PC-9 (cell line): ENCODE results near the gene FERD3L.

ENCODE experiments used
- EZH2 ChIP-seq: fragments of 200-600 bp; sonication (generic); IDR thresholded peaks from 2 replicates; pipeline ENCODE4 v1.8.0; 2017; ENCODE audit warnings: antibody characterized with exemption, low read depth
- TF ChIP-seq, protein P1 (sequence below): fragments of 200-600 bp; sonication (generic); conservative IDR thresholded peaks from 2 replicates; pipeline ENCODE4 v1.6.1; 2017; ENCODE audit warnings: mixed run types, antibody characterized with exemption, mild to moderate bottlenecking, moderate library complexity

DNA sequence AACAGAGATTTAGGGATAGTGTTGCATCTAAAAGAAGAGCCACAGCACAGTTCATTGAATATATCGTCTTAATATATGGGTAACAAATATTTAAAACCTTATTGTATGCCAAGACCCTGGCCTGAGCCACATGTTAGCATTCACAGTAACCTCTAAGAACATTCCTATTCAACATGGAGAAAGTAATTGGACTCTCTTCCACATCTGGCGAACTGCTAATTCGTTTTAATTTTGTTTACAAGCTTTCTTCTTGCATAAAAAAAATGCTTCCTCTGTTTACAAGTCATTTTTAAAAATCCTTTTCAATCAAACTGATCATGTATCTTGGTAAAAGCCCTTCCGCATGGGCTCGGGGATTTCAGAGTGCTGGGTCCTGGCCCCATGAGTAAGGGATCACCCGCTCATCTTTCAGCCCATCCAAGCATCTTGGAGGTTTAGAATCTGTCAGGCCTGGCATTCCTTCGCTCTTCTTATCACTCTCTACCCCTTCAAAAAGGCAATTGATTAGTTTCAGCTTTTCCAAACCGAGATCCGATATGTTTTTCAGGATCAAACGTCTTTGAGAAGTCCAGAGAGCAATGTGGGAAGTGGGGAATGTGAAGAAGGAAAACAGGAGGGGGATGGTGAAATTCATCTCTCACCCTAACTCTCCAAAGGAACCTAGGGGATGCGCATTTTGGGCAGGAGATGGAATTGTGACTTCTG lies 35.0 kb downstream of the FERD3L start:
- TF ChIP-seq, protein P1, sequence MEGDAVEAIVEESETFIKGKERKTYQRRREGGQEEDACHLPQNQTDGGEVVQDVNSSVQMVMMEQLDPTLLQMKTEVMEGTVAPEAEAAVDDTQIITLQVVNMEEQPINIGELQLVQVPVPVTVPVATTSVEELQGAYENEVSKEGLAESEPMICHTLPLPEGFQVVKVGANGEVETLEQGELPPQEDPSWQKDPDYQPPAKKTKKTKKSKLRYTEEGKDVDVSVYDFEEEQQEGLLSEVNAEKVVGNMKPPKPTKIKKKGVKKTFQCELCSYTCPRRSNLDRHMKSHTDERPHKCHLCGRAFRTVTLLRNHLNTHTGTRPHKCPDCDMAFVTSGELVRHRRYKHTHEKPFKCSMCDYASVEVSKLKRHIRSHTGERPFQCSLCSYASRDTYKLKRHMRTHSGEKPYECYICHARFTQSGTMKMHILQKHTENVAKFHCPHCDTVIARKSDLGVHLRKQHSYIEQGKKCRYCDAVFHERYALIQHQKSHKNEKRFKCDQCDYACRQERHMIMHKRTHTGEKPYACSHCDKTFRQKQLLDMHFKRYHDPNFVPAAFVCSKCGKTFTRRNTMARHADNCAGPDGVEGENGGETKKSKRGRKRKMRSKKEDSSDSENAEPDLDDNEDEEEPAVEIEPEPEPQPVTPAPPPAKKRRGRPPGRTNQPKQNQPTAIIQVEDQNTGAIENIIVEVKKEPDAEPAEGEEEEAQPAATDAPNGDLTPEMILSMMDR = no peak
- TF ChIP-seq EZH2 = no peak
